Activated T-cell treated with anti-CD3 and anti-CD28 coated beads, Interleukin-2, amount 50 U/mL, for 72 hours (primary cell): ENCODE results near the gene GIT2. TPM values are rescaled to one million over a fixed set of nuclear protein-coding genes. Genes with fewer than 3 reads are reported as not detected.

Source experiments
- ATAC-seq, 2 donors: fragments of 150-1000 bp; cut with Tn5 transposase; replicated peaks in 1 of 2; 2 replicates each; pipeline ENCODE4 v1.10.0; 2021; ENCODE audit warnings: moderate library complexity in 2 of 2, mild to moderate bottlenecking in 1 of 2
- DNase-seq, 2 donors: peaks; one replicate each; pipeline ENCODE4 v3.0.0; 2021 to 2022; ENCODE audit warnings: mixed read lengths in 1 of 2
- H3K27ac Mint-ChIP-seq: one replicate; pipeline ENCODE4 v1.8.0; 2022; ENCODE audit warnings: mild to moderate bottlenecking, moderate library complexity, mixed read lengths
- H3K27me3 Mint-ChIP-seq: one replicate; pipeline ENCODE4 v1.8.0; 2022; ENCODE audit warnings: low read depth, mixed read lengths
- H3K36me3 Mint-ChIP-seq, 2 donors: one replicate each; pipeline ENCODE4 v1.8.0; 2022; ENCODE audit warnings: mixed read lengths in 2 of 2, mild to moderate bottlenecking in 1 of 2; ENCODE audit not compliant: insufficient read depth in 2 of 2
- H3K4me1 Mint-ChIP-seq: one replicate; pipeline ENCODE4 v1.8.0; 2022; ENCODE audit warnings: low read depth, mixed read lengths
- H3K4me3 Mint-ChIP-seq, 2 donors: one replicate each; pipeline ENCODE4 v1.8.0; 2022; ENCODE audit warnings: mild to moderate bottlenecking in 2 of 2, mixed read lengths in 2 of 2, moderate library complexity in 2 of 2
- H3K9me3 Mint-ChIP-seq, 2 donors: one replicate each; pipeline ENCODE4 v1.8.0; 2022; ENCODE audit warnings: mixed read lengths in 2 of 2
- total RNA-seq, 2 donors: library from RNA; stranded (reverse); gene quantifications; one replicate each; pipeline ENCODE4 v1.2.3, GENCODE V29; 2022

GIT2 gene
- total RNA-seq, 2 donors from 2014 or later: 70.0 to 74.9 TPM

GRCh38 chr12:109999649-109999971 lies 3.4 kb upstream of the GIT2 start:
- ATAC-seq (no peak), DNase-seq (no peak)
- Mint-ChIP-seq H3K4me3 (peak overlapping the region; percentile 99 to 100), H3K9me3 (no peaks in the 10 kb centered on the region), H3K27me3 (no peaks in the 10 kb centered on the region), H3K4me1 (peaks cover 67% of the 10 kb centered on the region), H3K36me3 (peaks cover 4 to 8% of the 10 kb centered on the region in 2 donors), H3K27ac (peak overlapping the region; percentile 99)

- Mint-ChIP-seq H3K4me1 (peaks cover 67% of the 10 kb centered on the region), H3K27ac (peak within 1 kb of the TSS; percentile 99)
- peak; percentile 87 to 90 for DNase-seq
Observed at GRCh38 chr12:109998904-109999648, 2.9 kb upstream of the GIT2 start, which contains the start of gene ANKRD13A. Gene ANKRD13A (plus strand): TSS chr12:109999430. CDS start chr12:109999689, 259 bp downstream.

GRCh38 chr12:109998241-109998903 lies 2.2 kb upstream of the GIT2 start:
- Mint-ChIP-seq H3K36me3 (peaks cover 4 to 6% of the 10 kb centered on the region in 2 donors), H3K9me3 (no peaks in the 10 kb centered on the region), H3K4me1 (peaks cover 68% of the 10 kb centered on the region), H3K27me3 (no peaks in the 10 kb centered on the region), H3K4me3 (peak overlapping the region; percentile 75 to 90), H3K27ac (peak overlapping the region; percentile 90)
- ATAC-seq: no peak
- DNase-seq: no peak

More at GRCh38 chr12:109998904-109999648, 2.9 kb upstream of the GIT2 start, which contains the start of gene ANKRD13A:
- H3K9me3 Mint-ChIP-seq: no peaks in the 10 kb centered on the region
- H3K36me3 Mint-ChIP-seq: peaks cover 4 to 8% of the 10 kb centered on the region in 2 donors
- no peaks in the 10 kb centered on the region for H3K27me3 Mint-ChIP-seq
- peak; percentile 69 to 72 for ATAC-seq
- H3K4me3 Mint-ChIP-seq: peak within 1 kb of the TSS; percentile 99 to 100

GRCh38 chr12:109997393-109997792 lies 1.2 kb upstream of the GIT2 start:
- ATAC-seq (no peak), DNase-seq (no peak)
- peaks cover 4 to 6% of the 10 kb centered on the region in 2 donors for H3K36me3 Mint-ChIP-seq
- peaks cover 69% of the 10 kb centered on the region for H3K4me1 Mint-ChIP-seq
- H3K9me3 Mint-ChIP-seq: no peaks in the 10 kb centered on the region
- H3K27ac Mint-ChIP-seq: peak overlapping the region; percentile 92
- H3K27me3 Mint-ChIP-seq: no peaks in the 10 kb centered on the region
- peak overlapping the region; percentile 15 to 75 for H3K4me3 Mint-ChIP-seq

- no peaks in the 10 kb centered on the region for H3K9me3 Mint-ChIP-seq
- H3K4me3 Mint-ChIP-seq: peak overlapping the region; percentile 91 to 97
- no peak for DNase-seq
- no peaks in the 10 kb centered on the region for H3K27me3 Mint-ChIP-seq
- peak overlapping the region; percentile 76 for H3K27ac Mint-ChIP-seq
- H3K4me1 Mint-ChIP-seq: peaks cover 66% of the 10 kb centered on the region
- ATAC-seq: no peak
- H3K36me3 Mint-ChIP-seq: peaks cover 5 to 6% of the 10 kb centered on the region in 2 donors
Observed at GRCh38 chr12:109996483-109996853, 300 bp upstream of the GIT2 start.

GRCh38 chr12:109995361-109995685 lies 845 bp downstream of the GIT2 start:
- peaks cover 8 to 14% of the 10 kb centered on the region in 2 donors for H3K36me3 Mint-ChIP-seq
- H3K4me3 Mint-ChIP-seq: peak overlapping the region; percentile 91 to 97
- no peaks in the 10 kb centered on the region for H3K9me3 Mint-ChIP-seq
- peak overlapping the region; percentile 94 for H3K27ac Mint-ChIP-seq
- H3K27me3 Mint-ChIP-seq: no peaks in the 10 kb centered on the region
- ATAC-seq: no peak
- DNase-seq: no peak
- H3K4me1 Mint-ChIP-seq: peaks cover 66% of the 10 kb centered on the region

- peaks cover 4 to 16% of the 10 kb centered on the region in 2 donors for H3K36me3 Mint-ChIP-seq
- peak overlapping the region; percentile 91 to 97 for H3K4me3 Mint-ChIP-seq
- no peak for DNase-seq
- H3K4me1 Mint-ChIP-seq: peaks cover 67% of the 10 kb centered on the region
- peak overlapping the region; percentile 94 for H3K27ac Mint-ChIP-seq
- H3K27me3 Mint-ChIP-seq: no peaks in the 10 kb centered on the region
- ATAC-seq: no peak
- H3K9me3 Mint-ChIP-seq: no peaks in the 10 kb centered on the region
Observed at GRCh38 chr12:109994401-109995175, 1.6 kb downstream of the GIT2 start.

GRCh38 chr12:109993091-109993490 lies 3.1 kb downstream of the GIT2 start:
- peak overlapping the region; percentile 94 for H3K27ac Mint-ChIP-seq

GRCh38 chr12:109991586-109991985 lies 4.6 kb downstream of the GIT2 start:
- Mint-ChIP-seq H3K36me3 (peaks cover 6 to 30% of the 10 kb centered on the region in 2 donors), H3K9me3 (no peaks in the 10 kb centered on the region), H3K27me3 (no peaks in the 10 kb centered on the region), H3K4me3 (no peak overlapping the region), H3K27ac (no peak overlapping the region), H3K4me1 (peaks cover 74% of the 10 kb centered on the region)
- no peak for ATAC-seq
- DNase-seq: no peak

More at GRCh38 chr12:109993091-109993490, 3.1 kb downstream of the GIT2 start:
- H3K4me1 Mint-ChIP-seq: peaks cover 75% of the 10 kb centered on the region
- H3K4me3 Mint-ChIP-seq: peak overlapping the region; percentile 72 to 97
- H3K27me3 Mint-ChIP-seq: no peaks in the 10 kb centered on the region
- H3K9me3 Mint-ChIP-seq: no peaks in the 10 kb centered on the region
- peaks cover 3 to 24% of the 10 kb centered on the region in 2 donors for H3K36me3 Mint-ChIP-seq
- ATAC-seq: no peak
- no peak for DNase-seq

- Mint-ChIP-seq H3K4me1 (peaks cover 79% of the 10 kb centered on the region), H3K27ac (peak overlapping the region; percentile 86), H3K36me3 (peaks cover 12 to 36% of the 10 kb centered on the region in 2 donors), H3K4me3 (peak overlapping the region in 1 of 2 donors; percentile 21), H3K9me3 (no peaks in the 10 kb centered on the region), H3K27me3 (no peaks in the 10 kb centered on the region)
- DNase-seq: no peak
- no peak for ATAC-seq
Observed at GRCh38 chr12:109989380-109989779, 6.8 kb downstream of the GIT2 start.

GRCh38 chr12:109988903-109989302 lies 7.3 kb downstream of the GIT2 start:
- no peaks in the 10 kb centered on the region for H3K9me3 Mint-ChIP-seq
- DNase-seq (no peak), ATAC-seq (no peak)
- peak overlapping the region; percentile 21 to 36 for H3K4me3 Mint-ChIP-seq
- H3K27me3 Mint-ChIP-seq: no peaks in the 10 kb centered on the region
- H3K36me3 Mint-ChIP-seq: peaks cover 12 to 36% of the 10 kb centered on the region in 2 donors
- H3K4me1 Mint-ChIP-seq: peaks cover 74% of the 10 kb centered on the region
- H3K27ac Mint-ChIP-seq: peak overlapping the region; percentile 86

- H3K36me3 Mint-ChIP-seq: peaks cover 12 to 39% of the 10 kb centered on the region in 2 donors
- H3K4me1 Mint-ChIP-seq: peaks cover 74% of the 10 kb centered on the region
Observed at GRCh38 chr12:109988274-109988673, 7.9 kb downstream of the GIT2 start.

GRCh38 chr12:109987615-109988014 lies 8.6 kb downstream of the GIT2 start:
- Mint-ChIP-seq H3K27me3 (no peaks in the 10 kb centered on the region), H3K4me1 (peaks cover 74% of the 10 kb centered on the region), H3K36me3 (peaks cover 12 to 45% of the 10 kb centered on the region in 2 donors), H3K4me3 (peak overlapping the region; percentile 45 to 70), H3K9me3 (no peaks in the 10 kb centered on the region), H3K27ac (peak overlapping the region; percentile 92)
- DNase-seq (peak; percentile 52), ATAC-seq (peak; percentile 92)

More at GRCh38 chr12:109988274-109988673, 7.9 kb downstream of the GIT2 start:
- peak overlapping the region; percentile 92 for H3K27ac Mint-ChIP-seq
- no peaks in the 10 kb centered on the region for H3K27me3 Mint-ChIP-seq
- DNase-seq (no peak), ATAC-seq (no peak)
- H3K9me3 Mint-ChIP-seq: no peaks in the 10 kb centered on the region
- H3K4me3 Mint-ChIP-seq: peak overlapping the region; percentile 45 to 70
